ENCODE results near the gene LPCAT4.
"Not testable (repeated sequence)": the region's sequence is repeated elsewhere in the genome, so short reads cannot be mapped to it uniquely, and the experiment has no call there.

The LPCAT4 gene

DNA sequence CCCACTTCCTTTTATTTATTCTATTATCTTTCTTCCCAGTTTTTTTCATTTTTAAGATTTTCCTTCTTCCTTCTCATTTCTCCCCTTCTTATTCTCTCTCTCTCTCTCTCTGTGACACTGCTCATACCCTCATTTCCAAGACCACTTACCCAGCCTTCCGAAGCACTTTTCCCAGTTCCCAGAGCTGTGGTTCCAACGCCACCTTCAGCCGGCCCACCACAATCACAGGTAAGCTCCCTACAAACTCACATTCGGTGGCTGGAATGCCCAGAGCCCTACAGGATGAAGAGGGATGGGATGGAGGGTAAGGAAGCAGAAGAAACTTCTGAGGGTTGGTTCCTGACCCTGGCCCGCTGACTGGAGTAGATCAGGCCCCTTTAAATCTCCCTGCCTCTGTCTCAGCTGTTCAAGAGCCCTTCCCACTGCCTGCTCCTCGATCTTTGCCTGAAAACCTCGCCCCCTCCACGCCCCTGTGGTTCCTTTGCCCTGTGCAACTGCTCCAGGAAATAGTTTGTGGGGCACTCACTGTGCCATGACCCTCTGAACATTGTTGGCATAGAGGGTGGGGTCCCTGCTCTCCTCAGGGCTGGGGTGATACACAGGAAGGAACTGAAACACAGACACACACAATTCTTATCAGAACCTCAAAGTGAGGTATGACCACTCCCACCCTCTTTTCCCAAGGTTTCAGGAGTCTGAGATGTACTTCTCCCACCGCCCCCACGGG is 4.8 kb downstream of the LPCAT4 start:
- no peak for DNase-seq (ENCODE audit: low spot score)

DNA sequence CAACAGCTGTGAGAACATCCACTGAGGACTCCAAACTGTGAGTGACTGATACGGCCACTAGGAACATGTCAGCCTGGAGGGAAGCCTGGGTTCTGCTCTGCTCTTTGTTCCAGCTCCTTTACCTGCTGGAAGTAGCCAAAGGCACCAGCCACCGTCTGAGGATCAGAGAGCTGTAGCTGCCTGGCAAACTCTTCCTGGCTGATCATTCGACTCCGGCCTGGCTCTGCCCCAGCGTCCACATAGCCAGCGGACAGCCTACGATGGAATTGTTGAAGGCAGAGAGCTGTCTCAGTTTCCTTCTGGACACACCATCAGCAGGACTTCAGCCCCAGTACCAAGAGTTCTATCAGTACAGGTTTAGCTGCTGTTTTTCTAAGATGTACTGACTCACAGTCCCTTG is 5.7 kb downstream of the LPCAT4 start:
- DNase-seq (ENCODE audit: low spot score): no peak

DNA sequence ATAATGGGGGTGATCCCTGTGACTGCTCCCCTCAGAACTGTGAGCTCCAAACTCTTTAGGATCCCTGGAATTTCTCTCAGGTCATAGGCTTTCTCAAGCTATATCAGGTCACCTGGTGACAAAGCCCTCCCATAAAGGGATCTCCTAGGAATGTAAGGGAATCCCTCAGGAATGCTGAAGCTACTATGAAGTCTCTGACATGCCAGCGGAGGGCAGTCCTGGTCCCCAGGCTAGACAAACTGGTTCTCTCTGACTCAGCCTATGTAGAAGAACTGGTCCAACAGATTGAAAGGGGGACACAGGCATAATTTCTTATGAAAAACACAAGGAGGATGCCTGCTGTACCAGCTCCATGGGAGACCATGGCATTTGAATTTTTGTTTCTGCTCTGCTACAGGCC is 6.7 kb downstream of the LPCAT4 start:
- no peak for DNase-seq (ENCODE audit: low spot score)

DNA sequence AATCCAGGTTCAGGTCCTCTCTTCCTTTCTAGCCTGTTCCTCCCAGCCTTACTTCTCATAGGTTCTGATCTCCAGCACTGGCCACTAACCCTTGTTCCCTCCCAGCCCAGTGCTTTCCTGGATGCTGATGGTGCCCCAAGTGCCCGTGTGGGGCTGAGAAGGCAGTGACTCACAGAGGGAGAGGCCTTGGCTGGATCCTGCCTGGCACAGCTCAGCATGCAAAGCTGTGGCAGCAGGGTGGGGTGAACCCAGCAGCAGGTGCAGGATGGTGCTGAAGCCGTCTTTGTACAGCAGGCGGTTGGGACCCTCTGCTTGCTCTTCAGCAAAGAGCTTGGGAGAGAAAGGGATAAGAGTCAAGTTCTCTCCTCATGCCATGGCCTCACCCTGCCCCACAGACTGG is 7.6 kb downstream of the LPCAT4 start:
- DNase-seq (ENCODE audit: low spot score): no peak

DNA sequence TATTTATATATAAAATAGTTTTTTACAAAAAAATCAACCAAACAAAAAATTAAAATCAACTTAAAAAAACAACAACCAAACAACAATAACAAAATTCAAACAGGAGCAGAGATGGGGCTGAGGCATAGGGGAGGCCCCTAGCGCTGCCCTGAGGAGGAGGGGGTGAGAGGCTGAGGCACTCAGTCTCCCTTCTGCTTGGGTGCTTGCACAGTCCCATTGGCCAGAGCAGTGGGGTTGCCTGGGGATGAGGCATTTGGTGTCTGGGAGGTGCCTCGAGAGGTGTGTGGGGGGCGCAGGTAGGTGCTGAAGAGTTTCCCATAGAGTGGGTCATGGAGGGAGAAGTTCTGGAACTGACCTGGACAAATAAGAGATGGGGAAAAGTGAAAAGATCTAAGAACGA is 8.0 kb downstream of the LPCAT4 start:
- DNase-seq (ENCODE audit: low spot score): no peak

DNA sequence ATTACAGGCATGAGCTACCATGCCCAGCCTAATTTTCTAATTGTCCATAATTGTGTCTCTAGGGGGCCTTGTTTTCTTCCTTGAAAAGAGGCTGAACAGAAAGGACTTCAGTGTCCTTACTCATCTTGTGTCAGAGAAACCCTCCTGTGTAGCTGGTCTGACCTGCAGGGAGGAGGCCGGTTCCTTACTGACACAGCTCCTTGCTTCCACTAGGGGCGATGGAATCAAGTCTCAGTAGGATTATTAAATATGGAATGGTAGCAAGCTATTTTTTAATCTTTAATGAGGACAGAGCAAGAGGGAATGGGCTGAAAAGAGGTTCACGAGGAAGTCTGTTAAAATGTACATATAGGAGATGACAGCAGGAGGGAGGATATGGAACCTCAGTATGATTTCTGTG is 8.6 kb downstream of the LPCAT4 start:
- DNase-seq (ENCODE audit: low spot score): no peak

DNA sequence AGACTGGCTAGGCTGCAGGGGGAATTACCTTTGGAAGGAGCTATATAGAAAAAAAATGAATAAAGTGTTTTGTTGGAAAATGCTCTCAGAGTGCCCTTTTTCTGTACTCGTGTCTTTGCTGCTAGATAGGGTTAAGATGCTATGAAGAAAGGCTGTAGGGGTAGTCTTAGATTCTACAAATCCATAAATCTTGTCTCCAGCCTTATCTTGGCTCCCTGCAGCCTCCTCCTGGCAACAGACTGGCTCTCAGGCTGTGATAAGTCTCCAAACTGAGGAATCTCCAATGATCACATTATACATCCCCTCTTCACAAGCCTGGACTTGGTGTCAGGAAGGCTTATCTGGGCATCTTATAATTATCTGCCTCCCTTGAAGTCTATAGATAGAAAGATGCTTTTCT is 9.3 kb downstream of the LPCAT4 start:
- no peak for DNase-seq (ENCODE audit: low spot score)

DNA sequence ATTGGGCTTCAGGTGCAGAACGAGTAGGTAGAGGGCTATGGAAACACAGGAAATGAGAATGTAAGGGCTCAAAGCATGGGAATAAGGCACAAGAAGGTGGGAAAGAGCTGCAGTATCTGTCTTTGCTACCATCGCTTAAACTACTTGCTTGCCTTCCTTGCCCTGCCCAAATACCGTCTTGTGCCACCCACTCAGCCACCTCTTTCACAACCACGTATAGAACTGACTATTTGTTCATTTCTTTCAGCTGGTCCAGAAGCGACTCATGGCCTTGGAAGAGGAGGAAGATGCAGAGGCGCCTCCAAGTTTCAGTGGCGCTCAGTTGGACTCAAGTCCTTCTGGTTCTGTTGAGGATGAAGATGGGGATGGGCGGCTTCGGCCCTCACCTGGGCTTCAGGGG is 11.8 kb downstream of the LPCAT4 start:
- DNase-seq (ENCODE audit: low spot score): no peak

DNA sequence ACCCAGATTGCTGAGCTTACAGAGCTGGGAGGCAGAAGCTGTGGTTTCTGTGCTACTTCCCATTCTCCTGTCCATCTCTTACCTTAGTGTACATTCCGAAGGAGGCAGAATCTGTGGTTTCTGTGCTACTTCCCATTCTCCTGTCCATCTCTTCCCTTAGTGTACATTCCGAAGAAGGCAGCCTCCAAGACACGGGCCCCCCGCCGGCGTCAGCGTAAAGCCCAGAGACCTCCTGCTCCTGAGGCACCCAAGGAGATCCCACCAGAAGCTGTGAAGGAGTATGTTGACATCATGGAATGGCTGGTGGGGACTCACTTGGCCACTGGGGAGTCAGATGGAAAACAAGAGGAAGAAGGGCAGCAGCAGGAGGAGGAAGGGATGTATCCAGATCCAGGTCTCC is 12.7 kb downstream of the LPCAT4 start:
- DNase-seq (ENCODE audit: low spot score): no peak

DNA sequence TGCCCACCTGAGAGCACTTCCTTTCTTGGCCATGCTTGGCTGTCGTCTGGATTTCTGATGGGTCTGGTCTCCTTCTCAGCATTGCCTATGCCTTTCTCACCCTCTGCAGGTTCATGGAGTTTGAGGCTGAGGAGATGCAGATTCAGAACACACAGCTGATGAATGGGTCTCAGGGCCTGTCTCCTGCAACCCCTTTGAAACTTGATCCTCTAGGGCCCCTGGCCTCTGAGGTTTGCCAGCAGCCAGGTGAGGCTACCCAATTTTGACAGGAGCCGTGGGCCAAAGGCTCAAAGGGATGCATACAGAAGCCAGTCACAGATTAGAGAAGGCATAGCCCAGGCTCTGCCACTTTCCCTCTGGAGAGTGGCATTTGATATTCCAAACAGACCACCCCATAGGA is 13.4 kb downstream of the LPCAT4 start:
- no peak for DNase-seq (ENCODE audit: low spot score)

DNA sequence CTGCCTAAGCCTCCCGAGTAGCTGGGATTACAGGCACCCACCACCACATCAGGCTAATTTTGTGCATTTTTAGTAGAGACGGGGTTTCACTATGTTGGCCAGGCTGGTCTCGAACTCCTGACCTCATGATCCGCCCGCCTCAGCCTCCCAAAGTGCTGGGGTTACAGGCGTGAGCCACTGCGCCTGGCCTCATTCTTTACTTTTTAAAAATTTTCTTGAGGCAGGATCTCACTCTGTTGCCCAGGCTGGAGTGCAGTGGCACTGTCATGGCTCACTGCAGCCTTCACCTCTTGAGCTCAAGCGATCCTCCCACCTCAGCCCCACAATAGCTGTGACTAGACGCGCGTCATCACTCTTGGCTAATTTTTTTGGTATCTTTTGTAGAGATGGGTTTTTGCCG is 14.0 kb downstream of the LPCAT4 start:
- DNase-seq (ENCODE audit: low spot score): not testable (repeated sequence)

DNA sequence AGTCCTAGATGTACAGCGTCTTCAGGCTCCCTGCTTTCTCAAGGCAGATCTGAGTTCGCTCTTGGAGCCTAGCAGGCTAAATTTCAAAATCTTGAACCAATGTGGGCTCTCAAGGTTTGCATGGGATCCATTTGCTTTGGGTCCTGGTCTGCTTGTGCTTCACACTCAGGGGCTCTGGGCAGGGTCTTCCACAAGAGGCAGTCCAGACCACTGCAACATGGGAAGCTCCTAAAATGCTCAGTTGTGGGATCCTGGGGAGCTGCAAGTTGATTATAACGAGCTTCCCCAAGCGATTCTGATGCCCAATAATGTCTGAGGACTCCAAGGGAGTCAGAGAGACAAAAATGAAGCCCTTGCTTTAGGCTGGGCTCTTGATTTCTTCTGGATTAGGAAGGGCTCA is 17.2 kb downstream of the LPCAT4 start:
- DNase-seq (ENCODE audit: low spot score): no peak

DNA sequence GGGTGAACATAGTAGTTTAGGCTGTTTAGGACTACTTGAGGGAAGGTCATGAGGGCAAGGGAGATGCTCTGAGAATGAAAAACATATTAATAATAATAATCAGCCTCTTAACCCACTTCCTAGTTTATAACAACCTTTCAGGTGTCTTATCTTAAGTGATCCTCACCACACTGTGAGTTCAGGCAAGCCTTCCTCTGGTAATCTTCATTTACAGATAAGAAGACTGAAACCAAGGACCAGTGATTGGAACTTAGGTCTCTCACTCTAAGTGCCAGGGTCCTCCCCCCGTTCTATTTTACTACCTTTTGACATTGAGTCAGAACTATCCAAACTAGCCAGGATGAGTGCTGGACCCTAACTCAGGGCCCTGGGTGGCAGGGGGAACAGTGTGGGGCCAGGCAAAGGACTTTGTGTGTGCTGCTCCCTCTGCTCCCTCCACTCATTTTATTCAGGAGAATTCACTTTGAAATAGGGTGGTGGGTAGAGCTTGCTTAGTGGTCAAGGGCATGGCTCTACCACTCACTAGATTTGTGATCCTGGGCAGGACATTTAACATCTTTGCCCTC is 18.2 kb downstream of the LPCAT4 start:
- no peak for DNase-seq (ENCODE audit: low spot score)

DNA sequence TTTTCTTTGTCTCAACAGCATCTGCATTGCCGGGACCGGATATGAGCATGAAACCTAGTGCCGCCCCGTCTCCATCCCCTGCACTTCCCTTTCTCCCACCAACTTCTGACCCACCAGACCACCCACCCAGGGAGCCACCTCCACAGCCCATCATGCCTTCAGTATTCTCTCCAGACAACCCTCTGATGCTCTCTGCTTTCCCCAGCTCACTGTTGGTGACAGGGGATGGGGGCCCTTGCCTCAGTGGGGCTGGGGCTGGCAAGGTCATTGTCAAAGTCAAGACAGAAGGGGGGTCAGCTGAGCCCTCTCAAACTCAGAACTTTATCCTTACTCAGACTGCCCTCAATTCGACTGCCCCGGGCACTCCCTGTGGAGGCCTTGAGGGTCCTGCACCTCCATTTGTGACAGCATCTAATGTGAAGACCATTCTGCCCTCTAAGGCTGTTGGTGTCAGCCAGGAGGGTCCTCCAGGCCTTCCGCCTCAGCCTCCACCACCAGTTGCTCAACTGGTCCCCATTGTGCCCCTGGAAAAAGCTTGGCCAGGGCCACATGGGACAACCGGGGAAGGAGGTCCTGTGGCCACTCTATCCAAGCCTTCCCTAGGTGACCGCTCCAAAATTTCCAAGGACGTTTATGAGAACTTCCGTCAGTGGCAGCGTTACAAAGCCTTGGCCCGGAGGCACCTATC is 18.9 kb downstream of the LPCAT4 start:
- DNase-seq (ENCODE audit: low spot score): no peak

DNA sequence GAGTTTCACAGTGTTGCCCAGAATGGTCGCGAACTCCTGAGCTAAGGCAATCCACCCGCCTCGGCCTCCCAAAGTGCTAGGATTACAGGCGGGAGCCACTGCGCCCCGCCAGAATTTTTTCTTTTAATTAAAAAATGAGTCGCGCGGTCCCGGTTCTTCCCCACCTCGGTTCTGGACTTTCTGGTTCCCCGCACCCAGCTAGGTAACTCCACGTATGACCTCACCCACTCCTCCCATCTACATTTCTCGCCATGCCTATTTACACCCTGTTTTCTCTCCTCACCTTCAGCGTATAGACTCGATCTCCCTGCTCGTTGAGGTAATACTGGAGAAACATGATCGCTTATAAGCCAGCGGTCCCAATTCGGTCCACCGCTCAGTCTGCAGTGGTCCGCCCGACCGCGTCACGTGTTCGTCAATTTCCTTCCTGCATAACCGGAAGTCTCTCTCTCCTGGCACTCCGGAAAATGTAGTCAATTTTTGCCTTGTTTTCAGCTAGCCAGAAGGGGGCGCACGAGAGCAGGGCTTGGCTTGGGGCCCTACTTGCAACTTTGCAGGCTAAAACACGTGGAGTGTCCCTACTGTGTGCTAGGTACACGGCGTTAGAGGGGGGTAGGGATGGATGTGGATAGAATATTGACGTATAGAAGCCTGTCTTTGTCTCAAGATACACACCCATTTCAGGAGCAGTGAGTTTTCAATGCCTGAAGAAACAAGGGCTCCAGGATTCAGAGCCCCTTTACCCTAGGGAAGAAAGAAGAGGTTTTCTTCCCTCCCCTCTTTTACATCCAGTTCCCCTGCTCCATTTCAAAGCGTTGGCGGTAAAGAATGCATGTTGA is 24.0 kb downstream of the LPCAT4 start, which contains the start of the genes NOP10 and NUTM1:
TSS of gene NOP10 (minus strand) at position 400 of the 839 bp plus-strand sequence. CDS start at position 337, 63 bp downstream.
TSS of gene NUTM1 (plus strand) at position 579 of the 839 bp plus-strand sequence. CDS start 382 bp downstream, outside the sequence.
- peak; percentile 93 for DNase-seq (ENCODE audit: low spot score)

DNA sequence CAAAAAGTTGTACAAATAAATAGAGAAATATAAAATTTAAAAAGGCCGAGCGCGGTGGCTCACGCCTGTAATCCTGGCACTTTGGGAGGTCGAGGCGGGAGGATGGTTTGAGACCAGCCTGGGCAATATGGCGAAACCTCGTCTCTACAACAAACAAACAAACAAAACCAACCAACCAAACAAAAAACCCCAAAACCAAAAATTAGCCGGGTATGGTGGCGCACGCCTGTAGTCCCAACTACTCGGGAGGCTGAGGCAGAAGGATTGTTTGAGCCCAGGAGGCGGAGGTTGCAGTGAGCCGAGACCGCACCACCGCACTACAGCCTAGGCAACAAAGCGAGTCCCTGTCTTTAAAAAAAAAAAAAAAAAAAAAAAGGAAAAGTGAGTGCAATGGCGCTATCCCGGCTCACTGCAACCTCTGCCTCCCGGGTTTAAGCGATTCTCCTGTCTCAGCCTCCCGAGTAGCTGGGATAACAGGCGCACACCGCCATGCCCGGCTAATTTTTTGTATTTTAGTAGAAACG is 24.7 kb downstream of the LPCAT4 start:
- not testable (repeated sequence) for DNase-seq (ENCODE audit: low spot score)

DNA sequence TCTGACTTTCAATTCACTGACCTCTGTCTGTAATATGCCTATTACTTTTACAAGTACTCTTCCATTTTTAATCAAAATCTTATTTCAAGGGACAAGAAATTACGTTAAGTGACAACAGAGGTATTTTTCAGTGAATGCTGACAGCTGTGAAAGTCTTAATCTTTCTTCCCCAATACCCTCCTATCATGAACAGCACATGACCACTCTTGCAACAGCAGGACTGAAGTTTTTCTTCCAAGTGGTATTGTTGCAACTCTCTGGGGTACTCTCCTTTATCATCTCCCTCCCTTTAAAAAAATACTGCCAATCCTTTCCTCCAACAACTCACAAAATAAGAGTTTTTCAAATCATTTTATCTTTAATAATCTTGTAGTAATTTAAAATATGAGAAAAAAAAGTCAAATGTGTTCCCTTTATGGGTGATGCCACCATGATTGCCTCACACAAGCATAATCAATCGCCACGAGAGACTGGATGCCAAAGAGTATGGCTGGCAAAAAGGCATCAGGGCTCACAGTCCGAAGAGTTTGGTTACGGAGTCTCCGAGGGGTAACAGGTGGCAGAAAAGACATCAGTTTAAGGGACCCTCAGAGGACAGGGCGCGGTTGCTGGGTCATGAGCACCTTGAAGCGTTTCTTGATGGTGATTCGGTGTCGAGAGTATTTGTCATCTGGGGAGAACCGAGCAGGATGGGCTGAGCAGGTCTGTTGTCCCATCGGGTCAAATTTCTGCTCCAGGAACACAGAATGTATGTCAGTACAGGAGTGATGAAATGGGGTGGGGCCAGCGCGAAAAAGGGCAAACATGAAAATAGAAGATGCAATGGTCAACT is 25.4 kb downstream of the LPCAT4 start:
- no peak for DNase-seq (ENCODE audit: low spot score)

DNA sequence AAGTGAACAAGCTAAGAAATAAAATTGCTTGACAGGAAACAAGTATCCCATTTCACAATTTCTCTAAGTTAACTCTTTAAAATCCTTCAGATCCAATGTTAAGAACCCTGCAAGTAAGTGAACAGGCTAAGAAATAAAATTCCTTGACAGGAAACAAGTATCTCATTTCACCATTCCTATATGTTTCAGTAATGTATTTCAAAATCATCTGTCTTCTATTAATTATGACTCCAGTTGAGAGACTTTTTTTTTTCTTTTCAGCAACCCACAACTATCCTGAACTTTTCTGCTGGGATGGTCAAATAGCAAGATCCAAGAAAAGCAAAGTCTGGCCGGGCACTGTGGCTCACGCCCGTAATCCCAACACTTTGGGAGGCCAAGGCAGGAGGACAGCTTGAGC is 27.1 kb downstream of the LPCAT4 start:
- no peak for DNase-seq (ENCODE audit: low spot score)

DNA sequence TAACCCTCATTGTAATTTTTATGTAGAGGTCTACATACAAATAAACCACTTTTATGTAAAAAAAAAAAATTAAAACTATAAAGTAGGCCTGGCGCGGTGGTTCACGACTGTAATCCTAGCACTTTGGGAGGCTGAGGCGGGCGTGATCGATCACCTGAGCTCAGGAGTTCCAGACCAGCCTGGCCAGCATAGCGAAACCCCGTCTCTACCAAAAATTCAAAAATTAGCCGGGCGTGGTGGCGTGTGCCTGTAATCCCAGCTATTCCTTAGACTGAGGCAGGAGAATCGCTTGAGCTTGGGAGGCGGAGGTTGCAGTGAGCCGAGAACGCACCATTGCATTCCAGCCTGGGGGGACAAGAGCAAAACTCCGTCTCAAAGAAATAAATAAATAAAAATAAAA is 28.6 kb downstream of the LPCAT4 start:
- no peak for DNase-seq (ENCODE audit: low spot score)

DNA sequence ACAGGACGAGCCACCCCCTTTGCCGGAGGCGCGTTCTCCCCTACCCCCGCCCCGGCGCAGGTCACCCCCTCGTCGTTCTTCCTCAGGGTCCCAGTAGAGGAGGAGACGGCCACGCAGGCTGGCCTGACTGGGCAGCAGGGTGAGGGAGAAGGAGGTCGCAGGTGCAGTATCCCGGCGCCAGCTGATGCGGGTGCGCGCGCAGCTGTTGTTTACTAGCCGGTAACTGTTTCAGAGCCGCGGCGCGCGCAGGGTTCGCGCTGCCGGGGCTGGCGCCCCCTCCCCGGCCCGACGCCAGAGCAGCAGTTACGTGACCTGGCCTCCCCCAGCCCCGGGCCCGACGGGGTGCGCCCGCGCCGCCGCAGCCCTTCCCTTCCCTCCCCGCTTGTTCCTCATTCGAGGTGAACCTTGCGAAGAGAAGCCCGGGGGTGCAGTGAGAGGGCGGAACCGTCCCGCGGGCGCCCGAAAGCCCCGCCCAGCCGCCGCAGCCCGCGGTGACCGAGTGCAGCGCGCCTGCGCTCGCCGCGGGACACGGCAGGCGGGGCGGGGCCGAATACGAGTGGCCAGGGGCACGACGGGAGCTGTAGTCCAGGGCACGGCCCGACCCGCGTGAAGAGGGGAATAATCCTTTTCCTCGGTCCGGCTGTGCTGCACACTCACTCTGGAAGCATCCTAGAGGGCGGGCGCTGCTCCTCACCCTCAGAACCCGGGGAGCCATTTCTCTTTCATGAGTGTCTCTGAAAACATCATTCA is 29.3 kb downstream of the LPCAT4 start, which contains the start of gene SLC12A6:
TSS of gene SLC12A6 (minus strand) at position 225 of the 750 bp plus-strand sequence. CDS start 1,101 bp downstream, outside the sequence.
- peak; percentile 90 for DNase-seq (ENCODE audit: low spot score)

All from CD4-positive, alpha-beta T cell treated with Interleukin-2 at 100 ng/mL for 4 hours (primary cell).